Ramos (cell line): Measurements from ENCODE around the gene RCN1.
"Not testable (repeated sequence)": the region's sequence is repeated elsewhere in the genome, so short reads cannot be mapped to it uniquely, and the experiment has no call there.

ENCODE experiments used
- in situ Hi-C: fragments of 300-500 bp; cut with MboI; formaldehyde crosslinking; loops from one replicate; pipeline ENCODE4 v1.14.3; 2022; ENCODE audit warnings: low sequenced_read_pairs; ENCODE audit not compliant: unreplicated experiment

Gene RCN1

DNA sequence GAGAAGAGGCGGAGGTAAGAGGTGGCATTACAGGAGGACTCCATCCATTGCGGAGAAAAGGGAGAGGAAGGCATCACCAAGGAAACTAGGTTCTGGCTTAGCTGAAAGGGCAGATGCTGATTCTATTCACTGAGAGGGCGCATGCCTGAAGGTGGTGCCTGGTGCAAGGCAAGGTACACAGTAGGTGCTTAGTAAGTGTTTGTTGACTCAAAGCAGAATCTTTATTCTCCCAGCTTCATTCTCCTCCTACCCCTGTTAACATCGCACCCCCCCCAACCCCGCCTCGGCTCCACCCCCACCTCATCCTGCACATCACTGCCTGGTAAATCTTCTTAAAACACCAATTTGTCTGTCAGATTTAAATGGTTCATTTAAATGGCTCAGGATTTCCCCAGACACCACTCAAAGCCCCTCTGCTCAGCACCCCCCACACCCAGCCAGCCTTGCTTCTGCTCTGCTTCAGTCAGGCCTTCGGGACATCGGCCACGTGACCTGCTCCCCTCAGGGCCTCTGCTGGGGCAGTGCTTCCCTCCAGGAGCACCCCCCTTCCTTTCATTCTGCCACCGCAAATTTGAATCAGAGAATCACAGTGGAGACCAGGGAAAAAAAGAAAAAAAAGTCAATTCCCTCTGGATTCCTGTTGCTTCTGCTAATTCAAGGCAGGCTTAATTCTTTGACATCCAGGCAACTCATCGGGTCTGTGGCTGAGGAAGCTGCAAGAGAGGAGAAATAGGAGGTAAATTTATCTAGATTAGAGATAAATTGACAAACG is 17.8 kb upstream of the RCN1 start:
- in situ Hi-C loops = no loop called here

DNA sequence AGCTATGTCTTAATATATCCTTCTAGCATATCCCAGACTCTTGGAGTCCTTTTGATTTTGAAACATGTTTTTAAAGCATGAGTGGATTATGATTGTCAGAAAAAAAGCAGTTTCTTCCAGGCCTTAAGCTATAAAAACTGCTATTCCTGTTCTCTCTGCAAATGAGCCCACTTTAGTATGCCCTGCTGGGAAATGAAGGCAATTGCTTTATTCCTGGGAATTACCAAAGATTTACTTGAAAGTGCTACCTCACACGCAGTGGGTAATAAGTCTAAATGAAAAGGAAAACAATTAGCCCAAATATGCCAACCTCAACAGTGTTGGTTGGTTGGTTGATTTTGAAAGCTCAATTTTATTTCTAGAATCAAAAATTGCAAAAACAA is 17.2 kb upstream of the RCN1 start:
- in situ Hi-C loops = no loop called here

DNA sequence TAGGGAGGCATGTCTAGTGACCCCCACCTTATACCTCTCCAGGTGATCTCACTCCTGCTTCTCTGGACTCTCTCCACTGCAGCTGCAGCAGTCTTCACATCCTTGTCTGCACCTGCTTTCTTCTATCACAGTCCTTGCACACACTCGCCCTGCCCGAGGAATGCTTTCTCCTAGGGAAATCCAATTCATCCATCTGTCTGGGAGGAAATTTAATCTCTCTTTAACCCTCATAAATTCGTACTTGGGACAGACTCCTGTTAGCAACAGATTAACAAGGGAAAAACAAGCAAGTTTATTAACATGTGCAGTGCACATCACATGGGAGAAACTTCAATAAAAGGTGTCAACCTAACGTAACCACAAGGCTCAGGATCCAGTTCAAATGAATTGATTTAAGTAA is 11.3 kb upstream of the RCN1 start:
- in situ Hi-C loops = no loop called here

DNA sequence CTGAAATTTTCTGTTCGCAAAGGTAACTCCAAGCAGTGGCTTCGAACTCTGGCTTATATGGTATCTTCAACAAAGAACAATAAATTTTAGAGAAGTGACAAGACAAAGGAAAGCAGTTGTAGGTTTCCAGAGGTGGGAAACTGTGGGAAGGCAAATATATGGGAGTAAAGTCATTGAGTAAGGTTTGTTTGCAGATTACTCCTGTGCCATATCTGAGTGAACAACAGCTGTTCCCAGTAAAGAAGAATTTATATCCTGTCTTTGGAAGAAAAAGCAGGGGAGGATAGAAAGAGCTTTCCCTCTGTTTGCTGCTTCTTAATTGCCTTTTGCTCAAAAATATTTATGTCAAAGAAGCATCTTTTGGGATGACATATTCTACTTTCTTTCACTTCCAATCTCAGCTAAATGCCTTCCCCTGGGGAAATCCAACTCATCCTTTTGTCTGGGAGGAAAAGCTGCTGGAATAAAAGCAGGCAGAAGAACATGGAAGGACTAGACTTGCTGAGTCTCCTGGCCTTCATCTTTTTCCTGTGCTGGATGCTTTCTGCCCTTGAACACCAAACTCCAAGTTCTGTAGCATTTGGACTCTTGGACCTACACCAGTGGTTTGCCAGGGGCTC is 10.4 kb upstream of the RCN1 start:
- in situ Hi-C loops = no loop called here

DNA sequence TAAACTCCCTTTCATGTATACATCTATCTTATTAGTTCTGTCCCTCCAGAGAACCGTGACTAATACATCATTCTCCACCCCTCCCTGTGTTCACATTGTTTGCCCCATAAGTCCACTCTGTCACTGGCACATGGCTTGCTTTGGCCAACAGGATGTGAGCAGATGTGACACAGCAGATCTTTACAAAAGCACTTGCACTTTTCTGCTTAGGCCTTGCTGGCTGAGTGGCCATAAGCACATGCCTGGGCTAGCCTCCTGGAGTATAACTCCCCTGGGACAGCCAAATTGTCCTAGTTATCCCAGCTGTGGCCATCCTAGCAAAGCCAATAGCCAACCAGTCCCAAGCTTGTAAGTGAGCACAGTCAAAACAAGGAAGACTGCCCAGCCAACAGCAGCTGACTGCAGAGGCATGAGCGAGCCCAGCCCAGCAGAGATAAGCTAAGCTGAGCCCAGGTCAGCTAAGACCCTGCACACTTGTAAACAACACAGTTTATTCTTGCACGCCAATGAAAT is 9.7 kb upstream of the RCN1 start:
- in situ Hi-C loops = no loop called here

DNA sequence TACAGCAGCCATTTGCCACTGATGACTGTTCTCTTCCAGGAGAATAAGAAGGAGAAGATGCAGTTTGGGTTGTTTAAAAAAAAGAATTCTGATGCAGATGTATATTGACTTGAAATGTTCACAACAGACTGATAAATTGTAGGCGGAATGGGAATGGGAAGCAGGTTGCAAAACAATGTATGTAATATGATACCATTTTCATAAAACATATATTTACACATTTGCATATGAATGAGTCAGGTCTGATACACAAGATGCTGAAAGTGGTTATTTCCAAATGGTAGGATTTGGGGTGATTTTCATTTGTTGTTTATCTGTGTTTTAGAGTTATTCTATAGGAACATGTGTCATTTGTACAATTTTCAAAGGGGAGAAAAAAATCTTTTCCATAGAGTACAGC is 9.0 kb upstream of the RCN1 start:
- in situ Hi-C loops = no loop called here

DNA sequence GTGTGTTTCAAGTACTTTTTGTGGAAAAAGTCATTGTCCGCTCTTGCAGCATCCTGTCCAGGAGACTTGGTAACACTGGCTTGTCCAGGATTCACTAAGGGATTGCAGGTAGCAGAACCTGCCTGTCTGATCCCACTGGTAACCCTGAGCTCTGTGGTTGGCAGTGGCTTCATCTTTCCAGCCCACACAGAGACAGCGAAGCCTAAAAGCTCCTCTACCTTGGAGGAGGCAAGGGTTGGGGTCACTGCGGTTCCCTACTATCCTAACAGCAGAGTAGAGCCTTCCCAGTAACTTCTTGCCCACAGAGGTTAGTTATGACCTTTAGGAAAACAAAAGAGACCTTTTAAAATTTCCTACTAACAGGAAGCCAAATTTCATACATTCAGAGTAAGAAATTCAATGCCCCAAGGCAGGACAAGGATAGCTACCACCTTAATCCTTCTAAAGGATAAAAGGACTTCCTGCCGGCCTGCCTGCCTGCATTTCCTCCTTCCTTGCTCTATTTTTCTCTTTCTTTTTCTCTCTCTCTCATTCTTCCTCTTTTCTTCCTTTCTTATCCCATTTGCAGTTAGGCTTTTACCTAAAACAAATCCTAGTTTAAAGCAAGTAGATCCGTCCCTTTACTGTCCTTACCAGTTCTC is 8.4 kb upstream of the RCN1 start:
- in situ Hi-C loops = no loop called here

DNA sequence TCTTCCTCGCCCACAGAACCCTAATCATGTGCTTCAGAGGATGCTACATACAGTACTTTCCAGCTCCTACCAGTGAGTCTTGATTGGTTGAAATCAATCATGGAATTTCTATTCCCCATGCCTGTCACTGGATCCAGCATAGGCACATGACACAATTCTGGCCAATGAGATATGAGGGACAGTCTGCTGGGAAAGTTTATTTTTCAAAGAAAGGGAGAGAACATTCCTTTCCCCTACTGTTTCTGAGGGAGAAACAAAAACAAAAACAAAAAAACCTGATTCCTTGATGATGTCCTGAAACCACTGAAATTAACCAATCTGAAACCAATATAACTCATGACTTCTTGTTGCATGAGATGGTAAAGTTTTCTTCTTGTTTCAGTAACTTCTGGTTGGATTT is 3.3 kb upstream of the RCN1 start:
- in situ Hi-C loops = no loop called here

DNA sequence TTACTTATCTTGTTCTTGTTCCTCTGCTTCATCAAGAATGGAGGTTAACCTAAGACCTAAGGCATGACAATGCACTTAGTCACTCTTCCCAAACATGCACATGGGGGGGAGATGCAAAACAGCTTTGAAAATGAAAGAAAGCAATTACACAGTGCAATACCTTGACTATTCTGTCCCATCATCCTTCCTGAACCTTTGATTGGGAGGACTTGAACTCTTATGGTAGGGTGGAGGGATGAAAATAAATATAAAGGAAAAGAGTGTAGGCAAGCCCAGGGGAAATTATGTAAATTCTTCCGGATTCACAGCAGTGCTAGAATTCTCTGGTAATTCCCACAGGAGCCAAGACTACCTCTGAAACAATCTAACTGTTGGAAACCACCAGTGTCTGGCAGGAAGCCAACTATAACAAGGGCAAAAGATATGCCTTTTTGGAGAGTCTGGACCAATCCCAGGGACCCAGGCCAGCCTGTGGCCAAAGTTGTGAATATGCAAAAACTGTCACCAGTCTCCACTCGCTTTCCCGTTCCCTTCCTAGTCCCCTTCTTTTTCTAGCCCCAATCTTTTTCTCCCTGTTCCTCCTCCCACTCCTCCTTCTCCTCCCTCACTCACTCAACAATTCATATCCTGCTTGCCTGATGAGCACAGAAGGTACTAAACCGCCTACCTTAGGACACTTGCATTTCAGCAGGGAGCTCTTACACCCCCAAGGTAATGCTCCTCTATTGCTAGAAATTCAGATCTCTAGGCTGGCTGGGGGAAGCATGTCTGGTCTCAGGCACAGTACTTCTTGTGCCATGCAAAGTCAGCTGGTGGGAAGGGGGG is 2.5 kb upstream of the RCN1 start:
- in situ Hi-C loops = no loop called here

DNA sequence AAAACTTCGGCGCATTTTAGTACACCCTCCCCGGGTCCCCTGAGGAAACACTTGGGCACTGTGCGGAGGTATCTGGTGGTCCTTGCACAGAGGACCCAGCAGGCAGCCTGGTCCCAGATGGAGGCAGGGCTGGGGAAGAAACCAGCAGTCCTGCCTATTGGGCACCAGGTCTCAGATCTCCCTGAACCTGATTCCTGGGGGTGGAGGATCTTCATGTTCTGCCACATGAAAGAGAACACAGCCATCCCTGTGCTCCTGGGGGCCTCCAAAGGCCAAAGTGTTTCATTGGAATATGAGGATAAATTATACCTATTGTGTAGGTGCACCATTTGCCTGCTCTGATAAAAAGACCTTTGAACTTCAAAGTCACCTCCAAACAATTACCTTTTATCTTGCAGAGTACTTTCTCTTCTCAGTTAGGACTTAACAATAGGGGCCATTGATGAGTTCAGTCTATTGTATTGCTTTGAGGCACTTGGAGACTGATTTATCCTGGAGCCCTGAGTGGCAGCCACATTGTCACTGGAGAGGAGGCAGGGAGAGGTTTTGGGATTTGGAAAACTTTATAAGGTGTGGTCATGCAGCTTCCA is 1.8 kb downstream of the RCN1 start:
- in situ Hi-C loops = no loop called here

DNA sequence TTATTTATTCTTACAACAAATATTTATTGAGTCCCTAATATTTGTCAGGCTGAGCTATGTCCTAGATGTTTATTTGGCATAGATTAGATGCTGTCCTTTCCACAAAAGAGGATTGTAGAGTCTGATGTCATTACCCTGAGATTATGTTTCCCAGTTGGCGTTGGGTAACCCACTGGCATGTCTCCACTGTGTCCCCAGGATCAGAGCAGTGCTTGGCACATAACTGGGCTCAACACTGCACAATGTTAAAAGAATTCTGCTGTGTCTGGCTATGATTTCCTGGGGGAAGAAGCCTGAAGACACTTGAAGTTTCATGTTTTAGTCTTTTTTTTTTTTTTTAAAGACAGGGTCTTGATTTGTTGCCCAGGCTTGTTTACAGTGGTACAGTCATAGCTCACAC is 4.0 kb downstream of the RCN1 start:
- in situ Hi-C loops = no loop called here

DNA sequence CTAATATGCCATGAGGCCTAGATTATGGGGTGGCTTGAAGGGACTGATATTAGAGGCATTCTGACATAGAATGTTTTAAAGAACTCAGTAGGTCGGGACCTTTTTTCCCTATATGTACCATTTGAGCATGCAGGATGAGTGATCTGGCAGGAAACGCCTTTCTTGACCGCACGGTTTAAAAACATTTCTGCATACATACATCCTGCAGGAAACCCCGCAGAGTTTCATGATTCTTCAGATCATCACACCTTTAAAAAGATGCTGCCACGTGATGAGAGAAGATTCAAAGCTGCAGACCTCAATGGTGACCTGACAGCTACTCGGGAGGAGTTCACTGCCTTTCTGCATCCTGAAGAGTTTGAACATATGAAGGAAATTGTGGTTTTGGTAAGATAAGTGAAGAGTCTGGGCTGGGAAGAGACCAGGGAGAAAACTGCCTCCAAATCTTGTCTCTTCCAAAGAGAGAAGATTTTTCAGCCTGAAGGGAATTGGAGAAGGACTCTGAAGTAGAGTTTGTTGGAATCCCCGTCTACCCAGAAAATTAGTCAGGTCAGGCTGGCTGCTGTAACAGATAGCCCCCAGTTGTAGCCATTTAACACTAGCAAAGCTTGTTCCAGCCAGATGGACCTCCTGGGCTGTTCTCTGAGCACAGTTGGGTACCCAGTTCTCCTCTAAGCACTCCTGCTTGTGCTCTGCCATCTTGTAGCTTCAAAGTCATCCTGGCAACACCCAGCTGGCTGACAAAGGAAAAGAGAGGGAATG is 7.4 kb downstream of the RCN1 start:
- in situ Hi-C loops = no loop called here

DNA sequence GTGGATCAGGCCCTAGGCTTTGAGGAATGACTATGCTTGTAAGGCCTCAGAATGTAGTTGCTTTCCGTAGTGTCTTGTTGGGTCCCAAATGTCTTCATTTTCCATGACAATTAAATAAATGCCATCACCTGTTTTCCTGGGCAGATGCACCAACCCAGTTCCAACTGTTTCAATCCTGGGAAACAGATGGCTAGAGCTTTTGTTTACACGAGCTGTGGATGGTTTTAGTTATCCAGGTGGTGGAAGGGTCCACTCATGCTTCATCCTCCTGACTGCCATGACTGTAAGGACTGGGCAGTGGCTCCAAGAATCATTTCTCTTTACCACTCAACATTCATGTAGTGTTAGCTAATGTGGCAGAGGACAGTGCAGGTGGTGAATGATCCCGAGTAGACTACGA is 8.6 kb downstream of the RCN1 start:
- in situ Hi-C loops = no loop called here

DNA sequence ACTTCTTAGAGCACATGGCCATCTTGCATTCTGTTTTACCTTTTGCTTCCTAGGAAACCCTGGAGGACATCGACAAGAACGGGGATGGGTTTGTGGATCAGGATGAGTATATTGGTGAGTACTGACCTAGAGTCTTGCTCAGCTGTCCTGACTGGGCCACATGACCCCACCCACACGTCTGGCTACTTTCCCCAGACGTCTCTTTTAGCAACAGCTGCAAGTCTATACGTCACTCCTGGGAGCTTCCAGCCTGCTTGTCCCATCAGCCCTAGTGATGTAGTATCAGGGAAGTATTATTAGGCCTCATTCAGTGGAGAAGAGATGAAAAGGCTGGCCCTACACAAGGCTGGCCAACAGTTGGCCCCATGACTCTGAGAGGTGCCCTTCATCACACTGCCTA is 9.6 kb downstream of the RCN1 start:
- in situ Hi-C loops = no loop called here

DNA sequence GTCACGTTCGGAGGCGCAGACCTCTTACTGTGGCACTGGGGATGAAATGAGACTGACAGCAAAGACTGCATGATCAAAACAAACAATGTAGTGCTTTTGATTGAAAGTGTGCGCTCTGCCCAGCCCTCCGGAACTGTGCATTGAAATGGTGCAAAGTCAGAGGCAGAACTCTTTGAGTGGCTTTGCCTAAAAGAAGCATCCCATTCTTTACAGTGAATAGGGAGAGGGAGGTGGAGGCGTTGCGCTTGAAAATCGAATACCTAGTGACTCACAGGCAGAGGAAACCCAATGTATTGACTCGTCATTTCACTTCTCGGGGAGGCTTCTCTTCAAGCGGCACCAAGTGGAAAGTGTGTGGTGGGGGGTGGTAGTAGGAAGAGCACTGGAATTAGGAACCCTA is 10.9 kb downstream of the RCN1 start:
- in situ Hi-C loops = no loop called here

DNA sequence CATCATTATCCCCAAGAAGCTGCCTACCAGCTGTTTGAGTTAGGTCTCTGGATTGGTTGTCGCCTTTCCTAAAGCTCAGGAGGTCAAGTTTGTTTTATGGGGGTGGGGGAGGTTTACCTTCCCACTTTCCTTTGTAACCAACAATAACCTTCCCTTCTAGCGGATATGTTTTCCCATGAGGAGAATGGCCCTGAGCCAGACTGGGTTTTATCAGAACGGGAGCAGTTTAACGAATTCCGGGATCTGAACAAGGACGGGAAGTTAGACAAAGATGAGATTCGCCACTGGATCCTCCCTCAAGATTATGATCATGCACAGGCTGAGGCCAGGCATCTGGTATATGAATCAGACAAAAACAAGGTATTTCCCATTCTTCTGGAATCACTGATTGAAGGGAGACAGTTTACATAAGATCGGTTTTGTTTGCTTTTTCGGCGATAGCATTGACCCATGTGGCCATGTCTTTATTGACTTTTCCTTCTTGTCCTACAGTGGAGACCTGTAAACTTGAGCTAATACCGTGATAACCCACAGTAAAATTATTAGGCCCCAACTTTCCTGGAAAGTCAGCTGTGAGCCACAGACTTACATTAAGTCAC is 12.3 kb downstream of the RCN1 start:
- in situ Hi-C loops = not testable (repeated sequence)

DNA sequence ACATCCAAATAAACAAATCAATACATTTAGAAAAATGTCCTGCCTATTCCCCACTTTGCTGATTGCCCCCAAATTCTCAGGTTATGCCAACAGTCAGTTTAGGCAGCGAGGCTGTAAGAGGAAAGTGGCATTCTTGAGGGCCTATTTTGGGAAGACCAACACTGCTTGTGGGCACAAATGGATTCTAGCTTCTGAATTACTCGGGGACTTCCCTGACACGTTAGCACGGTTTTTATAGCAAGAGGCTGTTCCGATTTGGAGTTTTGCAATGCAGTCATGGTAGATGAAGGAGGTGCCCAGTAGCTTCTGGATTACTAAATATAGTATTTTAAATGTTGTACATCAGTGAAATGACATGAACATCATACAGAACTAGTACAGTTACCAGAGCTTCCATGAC is 13.1 kb downstream of the RCN1 start:
- in situ Hi-C loops = no loop called here

DNA sequence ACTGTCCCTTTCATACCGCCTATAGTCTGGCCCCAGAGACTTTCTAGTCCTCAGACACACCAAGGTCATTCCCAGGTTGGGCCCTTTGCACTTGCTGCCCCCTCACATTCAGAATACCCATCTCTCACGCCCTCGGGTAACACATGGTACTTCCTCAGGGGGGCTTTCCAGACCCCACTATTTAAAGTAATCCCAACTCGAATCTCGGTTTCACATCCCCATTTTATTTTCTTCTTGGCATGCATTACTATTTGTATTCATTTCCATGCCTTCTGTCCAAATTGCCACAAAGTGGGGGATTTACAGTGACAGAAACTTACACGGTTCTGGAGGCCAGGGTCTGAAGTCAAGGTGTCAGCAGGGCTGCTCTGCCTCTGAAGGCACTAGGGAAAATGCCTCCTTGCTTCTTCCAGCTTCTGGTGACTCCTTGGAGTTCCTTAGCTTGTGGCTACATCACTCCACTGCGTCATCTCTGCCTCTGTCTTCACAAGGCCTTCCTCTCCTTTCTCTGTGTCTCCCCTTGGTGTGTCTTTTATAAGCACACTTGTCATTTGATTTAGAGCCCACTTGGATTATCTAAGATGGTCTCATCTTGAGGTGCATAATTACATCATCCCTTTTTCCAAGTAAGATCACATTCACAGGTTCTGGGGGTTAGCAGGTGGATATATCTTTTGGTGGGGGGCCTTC is 15.1 kb downstream of the RCN1 start:
- in situ Hi-C loops = no loop called here

DNA sequence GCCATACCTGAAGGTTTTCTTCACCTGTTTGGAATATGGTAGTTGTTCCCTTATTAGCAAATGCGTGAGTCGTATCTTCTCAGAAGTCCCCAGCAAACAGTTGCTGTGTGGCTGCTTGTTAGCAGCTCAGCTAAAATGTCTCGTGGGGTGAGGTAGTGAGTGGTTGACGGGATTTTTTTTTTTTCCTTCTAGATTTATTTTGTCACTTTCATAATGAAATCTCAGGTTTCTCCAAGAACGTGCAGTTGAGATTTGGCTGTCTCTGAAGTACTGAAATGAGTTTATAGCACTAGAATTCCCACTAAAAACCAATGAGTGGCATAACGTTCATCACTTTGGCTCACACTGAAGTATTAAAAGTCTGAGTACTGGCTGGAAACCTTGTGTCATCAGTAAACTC is 16.8 kb downstream of the RCN1 start:
- in situ Hi-C loops = no loop called here
